Activated naive CD8-positive, alpha-beta T cell treated with anti-CD3 and anti-CD28 coated beads for 36 hours (primary cell): ENCODE data around the gene PPIL6. TPM values are rescaled to one million over a fixed set of nuclear protein-coding genes. Genes with fewer than 3 reads are reported as not detected.
A peak's percentile ranks its signal among the peaks of the same experiment; 100 is the strongest.

Experiments
- DNase-seq: peaks from one replicate; pipeline ENCODE4 v3.0.0; 2021
- H3K27ac Mint-ChIP-seq: one replicate; pipeline ENCODE4 v1.8.0; 2022; ENCODE audit warnings: mild to moderate bottlenecking, moderate library complexity, mixed read lengths
- H3K27me3 Mint-ChIP-seq: one replicate; pipeline ENCODE4 v1.8.0; 2022; ENCODE audit warnings: mild to moderate bottlenecking, mixed read lengths
- H3K36me3 Mint-ChIP-seq: one replicate; pipeline ENCODE4 v1.8.0; 2021; ENCODE audit warnings: mild to moderate bottlenecking, mixed read lengths
- H3K4me1 Mint-ChIP-seq: one replicate; pipeline ENCODE4 v1.8.0; 2021; ENCODE audit warnings: mixed read lengths
- H3K4me3 Mint-ChIP-seq: one replicate; pipeline ENCODE4 v1.8.0; 2022; ENCODE audit warnings: mild to moderate bottlenecking, moderate library complexity, mixed read lengths
- H3K9me3 Mint-ChIP-seq: one replicate; pipeline ENCODE4 v1.8.0; 2022; ENCODE audit warnings: mixed read lengths
- total RNA-seq, 2 experiments: library from RNA; stranded (reverse); gene quantifications; one replicate each; pipeline ENCODE4 v1.2.3, GENCODE V29; 2021

The PPIL6 gene
- total RNA-seq, 2 experiments from 2014 or later, result 0.60 to 0.64 TPM

DNA sequence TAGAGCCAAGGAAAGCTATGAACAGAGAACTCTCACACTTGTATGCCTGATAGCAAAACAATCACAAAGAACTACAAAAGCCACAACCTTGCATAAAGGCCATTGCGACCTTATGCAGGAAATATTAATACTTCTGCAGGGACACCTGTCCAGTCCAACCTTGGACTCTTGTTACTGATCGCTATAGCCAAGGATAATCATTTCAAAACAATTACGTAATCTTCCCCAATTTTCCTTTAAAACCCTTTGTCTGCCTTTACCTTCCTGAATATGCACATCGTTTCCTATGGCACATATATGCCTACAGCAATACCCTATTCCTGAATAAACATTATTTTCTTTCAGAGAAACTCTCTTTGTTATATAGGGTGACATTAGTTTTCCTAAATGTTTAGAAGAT, 22.8 kb downstream of the PPIL6 start:
- Mint-ChIP-seq H3K27ac (no peak overlapping the region), H3K4me3 (no peak overlapping the region), H3K4me1 (no peaks in the 10 kb centered on the region), H3K9me3 (no peaks in the 10 kb centered on the region), H3K36me3 (no peaks in the 10 kb centered on the region), H3K27me3 (no peaks in the 10 kb centered on the region)
- DNase-seq, result no peak

DNA sequence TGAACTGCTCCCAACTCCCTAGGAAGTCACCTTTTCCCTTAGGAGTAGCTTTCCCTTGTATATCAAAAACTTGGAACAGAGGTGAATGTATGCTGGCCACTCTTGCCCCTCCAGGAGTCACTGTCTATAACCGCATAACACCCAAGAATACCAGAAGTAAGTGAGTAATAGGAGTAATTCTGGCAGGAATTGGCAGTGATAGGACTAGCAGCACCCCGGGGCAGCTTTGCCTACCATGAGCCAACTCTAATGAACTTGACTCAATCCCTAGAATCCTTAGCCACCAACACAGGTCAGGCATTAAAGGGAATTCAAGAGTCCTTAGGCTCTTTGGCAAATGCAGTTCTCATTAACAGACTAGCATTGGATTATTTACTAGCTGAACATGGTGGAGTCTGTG, 29.4 kb downstream of the PPIL6 start:
- no peaks in the 10 kb centered on the region for H3K36me3 Mint-ChIP-seq
- H3K27me3 Mint-ChIP-seq, result no peaks in the 10 kb centered on the region
- no peak overlapping the region for H3K27ac Mint-ChIP-seq

GRCh38 chr6:109406196-109406595, 34.2 kb downstream of the PPIL6 start:
- no peaks in the 10 kb centered on the region for H3K27me3 Mint-ChIP-seq
- H3K4me3 Mint-ChIP-seq, result no peak overlapping the region
- no peak for DNase-seq
- H3K9me3 Mint-ChIP-seq, result no peaks in the 10 kb centered on the region
- H3K4me1 Mint-ChIP-seq, result no peaks in the 10 kb centered on the region
- H3K36me3 Mint-ChIP-seq, result no peaks in the 10 kb centered on the region
- H3K27ac Mint-ChIP-seq, result no peak overlapping the region

More for the DNA sequence above, 29.4 kb downstream of the PPIL6 start:
- Mint-ChIP-seq H3K9me3 (no peaks in the 10 kb centered on the region), H3K4me1 (no peaks in the 10 kb centered on the region), H3K4me3 (no peak overlapping the region)
- no peak for DNase-seq

DNA sequence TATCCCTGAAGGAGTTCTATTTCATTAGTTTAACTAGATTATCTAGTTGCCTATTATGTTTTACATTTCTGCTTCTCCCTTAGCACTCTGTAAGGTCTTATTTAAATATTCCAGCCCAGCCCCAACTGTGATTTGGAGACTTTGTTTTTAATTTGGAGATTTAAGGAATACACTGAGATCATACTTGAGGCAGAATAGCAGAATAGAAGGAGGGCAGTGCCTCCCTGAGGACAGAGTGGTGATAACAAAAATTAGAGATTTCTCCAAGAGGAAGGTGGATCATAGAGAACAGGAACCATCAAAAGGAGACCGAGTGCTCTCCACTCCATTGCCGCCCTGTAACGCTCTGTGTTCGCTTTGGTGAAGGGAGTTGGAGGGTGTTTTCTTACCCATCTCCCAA, 43.4 kb downstream of the PPIL6 start:
- Mint-ChIP-seq H3K27ac (no peak overlapping the region), H3K4me3 (no peak overlapping the region), H3K27me3 (no peaks in the 10 kb centered on the region), H3K4me1 (no peaks in the 10 kb centered on the region), H3K9me3 (no peaks in the 10 kb centered on the region), H3K36me3 (no peaks in the 10 kb centered on the region)
- DNase-seq, result no peak

DNA sequence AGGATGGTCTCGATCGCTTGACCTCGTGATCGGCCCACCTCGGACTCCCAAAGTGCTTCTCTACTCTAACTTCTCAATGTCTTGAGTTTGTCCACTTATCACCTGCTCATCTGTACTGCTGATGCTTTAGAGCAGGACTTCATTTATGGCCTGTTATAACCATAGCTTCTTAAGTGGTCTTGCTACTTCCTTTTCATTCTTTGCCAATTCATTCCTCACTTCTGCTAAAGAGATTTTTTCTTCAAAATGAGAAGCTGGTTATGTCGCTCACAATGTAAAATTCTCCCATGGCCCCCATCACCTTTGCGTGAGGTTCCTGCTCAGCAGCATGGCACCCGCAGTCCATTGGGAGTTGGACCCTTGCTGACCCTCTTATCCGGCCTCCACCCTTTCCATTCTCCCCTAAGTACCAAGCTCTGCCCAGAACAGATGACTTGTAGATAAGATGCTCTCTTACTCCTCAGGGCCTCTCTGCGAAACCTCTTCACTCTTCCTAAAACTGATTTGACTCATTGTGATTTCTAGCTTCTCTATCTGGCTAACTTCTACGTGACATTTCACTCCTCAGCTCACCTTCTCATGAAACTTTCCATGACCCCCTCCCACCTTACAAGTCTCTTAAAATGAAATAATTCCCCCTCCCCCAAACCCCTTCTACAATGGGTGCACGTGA, 44.2 kb downstream of the PPIL6 start:
- DNase-seq, result no peak
- H3K27ac Mint-ChIP-seq, result no peak overlapping the region

GRCh38 chr6:109393886-109394281, 46.5 kb downstream of the PPIL6 start:
- H3K36me3 Mint-ChIP-seq, result no peaks in the 10 kb centered on the region
- no peak overlapping the region for H3K27ac Mint-ChIP-seq
- no peak overlapping the region for H3K4me3 Mint-ChIP-seq
- DNase-seq, result no peak
- H3K9me3 Mint-ChIP-seq, result no peaks in the 10 kb centered on the region
- peaks cover 5% of the 10 kb centered on the region for H3K4me1 Mint-ChIP-seq
- H3K27me3 Mint-ChIP-seq, result no peaks in the 10 kb centered on the region

More for the DNA sequence above, 44.2 kb downstream of the PPIL6 start:
- H3K4me1 Mint-ChIP-seq, result no peaks in the 10 kb centered on the region
- H3K27me3 Mint-ChIP-seq, result no peaks in the 10 kb centered on the region
- H3K36me3 Mint-ChIP-seq, result no peaks in the 10 kb centered on the region
- no peaks in the 10 kb centered on the region for H3K9me3 Mint-ChIP-seq
- H3K4me3 Mint-ChIP-seq, result no peak overlapping the region

DNA sequence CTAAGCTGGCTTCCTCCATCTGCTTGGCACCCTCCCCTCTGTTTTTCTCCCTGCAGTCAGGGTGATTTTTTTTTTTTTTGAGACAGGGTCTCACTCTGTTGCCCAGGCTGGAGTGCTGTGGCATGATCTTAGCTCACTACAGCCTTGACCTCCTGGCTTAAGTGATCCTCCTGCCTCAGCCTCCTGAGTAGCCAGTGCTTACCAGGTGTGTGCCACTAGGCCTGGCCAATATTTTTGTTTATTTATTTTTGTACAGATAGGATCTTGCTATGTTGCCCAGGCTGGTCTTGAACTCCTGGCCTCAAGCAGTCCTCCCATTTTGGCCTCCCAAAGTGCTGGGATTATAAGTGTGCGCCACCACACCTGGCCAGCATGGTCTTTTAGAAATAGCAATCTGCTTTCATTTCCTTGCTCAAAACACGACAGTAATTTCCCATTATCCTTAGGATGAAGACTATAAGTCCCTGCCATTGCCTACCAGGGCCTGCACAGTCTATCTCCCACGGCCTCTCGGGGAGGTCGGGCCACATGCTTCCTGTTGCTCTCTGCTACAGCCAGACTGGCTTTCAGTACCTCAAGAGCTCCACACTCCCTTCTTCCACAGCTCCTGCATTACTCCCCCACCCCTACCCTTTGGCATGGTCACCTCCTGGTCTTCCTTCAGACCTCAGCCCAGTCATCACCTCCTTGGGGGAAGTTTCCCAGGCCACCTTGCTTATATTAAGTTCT, 47.1 kb downstream of the PPIL6 start:
- Mint-ChIP-seq H3K27me3 (no peaks in the 10 kb centered on the region), H3K4me3 (no peak overlapping the region), H3K9me3 (no peaks in the 10 kb centered on the region), H3K4me1 (peaks cover 5% of the 10 kb centered on the region), H3K27ac (no peak overlapping the region), H3K36me3 (no peaks in the 10 kb centered on the region)
- no peak for DNase-seq

DNA sequence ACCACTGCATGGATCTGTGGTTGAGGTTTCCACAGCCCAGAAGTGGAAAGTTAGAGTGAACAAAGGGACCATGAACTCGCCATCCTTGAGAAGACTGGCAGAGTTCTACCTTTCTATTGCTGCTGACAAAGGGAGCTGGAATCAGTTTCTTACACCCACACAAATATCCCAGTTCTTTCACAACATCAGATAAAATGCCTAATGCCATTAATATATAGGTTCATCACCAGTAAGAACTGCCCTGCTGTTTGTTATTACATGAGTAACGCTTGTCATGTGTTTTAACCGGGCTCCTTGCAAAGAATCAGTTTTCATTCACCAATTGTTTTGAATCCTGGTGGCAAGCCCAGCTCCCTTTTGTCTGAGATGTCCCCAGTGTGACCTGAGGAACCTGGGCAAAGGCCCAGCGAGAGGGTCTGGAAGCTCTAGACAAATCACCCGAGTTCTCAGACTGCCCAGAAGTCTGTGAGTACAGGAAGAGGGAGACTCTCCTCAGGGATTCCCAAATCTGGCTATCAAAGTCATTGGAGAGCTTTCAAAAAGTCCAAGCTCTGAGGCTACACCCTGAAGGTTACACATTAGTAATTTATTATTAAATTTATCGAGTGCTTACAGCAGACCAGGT, 50.7 kb downstream of the PPIL6 start:
- no peak overlapping the region for H3K27ac Mint-ChIP-seq
- no peaks in the 10 kb centered on the region for H3K36me3 Mint-ChIP-seq
- peaks cover 7% of the 10 kb centered on the region for H3K4me1 Mint-ChIP-seq
- no peak for DNase-seq
- H3K27me3 Mint-ChIP-seq, result no peaks in the 10 kb centered on the region
- no peak overlapping the region for H3K4me3 Mint-ChIP-seq
- no peaks in the 10 kb centered on the region for H3K9me3 Mint-ChIP-seq

DNA sequence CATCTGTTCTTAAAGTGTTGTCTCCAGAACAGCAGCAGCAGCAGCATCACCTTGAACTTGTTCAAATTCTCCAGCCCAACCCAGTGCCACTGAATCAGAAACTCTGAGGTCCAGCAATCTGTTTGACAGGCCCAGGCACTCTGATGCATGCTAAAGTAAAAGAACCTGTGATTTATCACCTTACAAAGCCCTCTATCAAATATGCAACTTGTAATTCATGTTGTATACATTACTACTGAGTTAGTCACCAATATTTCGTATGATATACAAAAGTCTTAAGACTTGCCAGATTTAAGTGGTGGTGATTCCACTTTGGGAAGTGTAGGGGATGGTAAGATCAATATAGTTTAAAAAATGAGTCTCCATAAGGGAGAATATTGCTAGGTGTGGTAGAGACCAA, 52.2 kb downstream of the PPIL6 start:
- peaks cover 17% of the 10 kb centered on the region for H3K4me1 Mint-ChIP-seq
- no peaks in the 10 kb centered on the region for H3K27me3 Mint-ChIP-seq
- no peak for DNase-seq
- no peaks in the 10 kb centered on the region for H3K9me3 Mint-ChIP-seq
- H3K36me3 Mint-ChIP-seq, result no peaks in the 10 kb centered on the region
- H3K27ac Mint-ChIP-seq, result no peak overlapping the region
- no peak overlapping the region for H3K4me3 Mint-ChIP-seq

DNA sequence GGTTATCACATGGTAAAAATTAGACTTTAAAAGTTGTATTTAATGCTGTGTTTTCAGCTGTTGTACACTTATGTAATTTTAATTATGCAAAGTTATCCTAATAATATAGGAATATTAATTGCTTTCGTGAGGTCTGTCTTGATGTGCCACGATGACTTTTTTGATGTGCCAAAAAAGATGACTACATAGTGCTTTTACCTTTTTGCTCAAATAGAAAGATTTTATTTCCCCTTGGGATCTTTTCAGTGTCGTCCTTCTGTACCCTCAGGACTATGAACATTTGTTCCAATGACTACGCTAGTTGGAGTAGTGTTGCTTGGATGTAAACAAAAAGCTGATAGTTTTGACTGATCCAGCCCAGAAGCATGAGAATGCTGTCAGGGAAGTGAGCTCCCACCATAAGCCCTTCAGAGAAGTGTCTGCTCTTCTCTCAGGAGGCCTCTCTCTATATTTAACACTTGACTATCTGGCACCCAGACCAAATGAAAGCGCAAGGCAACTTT, 56.9 kb downstream of the PPIL6 start:
- Mint-ChIP-seq H3K9me3 (no peaks in the 10 kb centered on the region), H3K36me3 (peaks cover 24% of the 10 kb centered on the region)

GRCh38 chr6:109382576-109383437, 57.6 kb downstream of the PPIL6 start:
- H3K36me3 Mint-ChIP-seq, result peaks cover 31% of the 10 kb centered on the region
- H3K27ac Mint-ChIP-seq, result peak overlapping the region; percentile 99
- H3K4me1 Mint-ChIP-seq, result peaks cover 34% of the 10 kb centered on the region
- H3K4me3 Mint-ChIP-seq, result peak overlapping the region; percentile 95
- peak; percentile 91 for DNase-seq
- no peaks in the 10 kb centered on the region for H3K9me3 Mint-ChIP-seq
- no peaks in the 10 kb centered on the region for H3K27me3 Mint-ChIP-seq

More for the DNA sequence above, 56.9 kb downstream of the PPIL6 start:
- DNase-seq, result no peak
- Mint-ChIP-seq H3K4me1 (peaks cover 28% of the 10 kb centered on the region), H3K27me3 (no peaks in the 10 kb centered on the region), H3K4me3 (peak overlapping the region; percentile 95), H3K27ac (peak overlapping the region; percentile 99)

- peak; percentile 95 for DNase-seq
- Mint-ChIP-seq H3K4me1 (peaks cover 37% of the 10 kb centered on the region), H3K27ac (peak within 1 kb of the TSS; percentile 99), H3K27me3 (no peaks in the 10 kb centered on the region), H3K36me3 (peaks cover 34% of the 10 kb centered on the region), H3K4me3 (peak within 1 kb of the TSS; percentile 97), H3K9me3 (no peaks in the 10 kb centered on the region)
Observed at GRCh38 chr6:109381747-109382575, 58.5 kb downstream of the PPIL6 start, which contains the start of gene CD164. Gene CD164 (minus strand): TSS chr6:109382467. CDS start chr6:109382378, 89 bp downstream.

- DNase-seq, result no peak
- H3K36me3 Mint-ChIP-seq, result peaks cover 39% of the 10 kb centered on the region
Observed at GRCh38 chr6:109381061-109381746, 59.2 kb downstream of the PPIL6 start.

More at GRCh38 chr6:109381061-109381746, 59.2 kb downstream of the PPIL6 start:
- Mint-ChIP-seq H3K4me1 (peaks cover 41% of the 10 kb centered on the region), H3K27ac (peak overlapping the region; percentile 98), H3K27me3 (no peaks in the 10 kb centered on the region), H3K9me3 (no peaks in the 10 kb centered on the region), H3K4me3 (peak overlapping the region; percentile 97)
